Spinal cord (tissue), 10 donors: ENCODE data around the gene MON2. TPM values are rescaled to one million over a fixed set of nuclear protein-coding genes. Genes with fewer than 3 reads are reported as not detected.

Experiments used
- DNase-seq, 6 donors: peaks; one replicate each; pipeline versions ENCODE4 v3.0.0 to v3.0.0-alpha.2; 2013 to 2015; ENCODE audit warnings: low spot score in 6 of 6, low read depth in 4 of 6
- H3K27ac ChIP-seq: one replicate; pipeline ENCODE4 v1.5.1; 2013; ENCODE audit warnings: low read depth, low read length, control low read depth
- H3K27me3 ChIP-seq: one replicate; pipeline ENCODE4 v1.6.1; 2013; ENCODE audit warnings: low read length; ENCODE audit not compliant: control insufficient read depth, insufficient read depth
- H3K36me3 ChIP-seq: one replicate; pipeline ENCODE4 v1.6.1; 2013; ENCODE audit warnings: low read length; ENCODE audit not compliant: control insufficient read depth, insufficient read depth
- H3K4me1 ChIP-seq: one replicate; pipeline ENCODE4 v1.6.1; 2013; ENCODE audit warnings: low read length; ENCODE audit not compliant: control insufficient read depth, insufficient read depth
- H3K4me3 ChIP-seq: one replicate; pipeline ENCODE4 v1.5.1; 2013; ENCODE audit warnings: low read depth, low read length, control low read depth
- H3K9me3 ChIP-seq: one replicate; pipeline ENCODE4 v1.6.1; 2013; ENCODE audit warnings: low read length; ENCODE audit not compliant: control insufficient read depth, insufficient read depth
- WGBS: methylation state at CpG from one replicate; pipeline ENCODE4 v1.1.5; 2013; ENCODE audit warnings: missing lambda C conversion rate; ENCODE audit not compliant: insufficient coverage; 5-methylcytosine and 5-hydroxymethylcytosine counted together
- polyA plus RNA-seq, 2 donors: library from polyadenylated mRNA; unstranded; fragments of 120-200 nt; gene quantifications; one replicate each; pipeline ENCODE4 v1.2.1, GENCODE V29; 2013; ENCODE audit not compliant: insufficient read length in 2 of 2
- total RNA-seq, 2 donors: library from RNA; depleted of rRNA in 1 of 2; stranded (reverse); fragments of 120-200 nt in 1 of 2; fragments of >200 nt in 1 of 2; gene quantifications; one replicate each; pipeline versions ENCODE4 v1.2.3 to v1.2.4, GENCODE V29; 2013 to 2014
- donor health status: healthy.

Gene MON2
- total and polyA plus RNA-seq, 4 donors, result 42.9 to 130 (median 45.8) TPM

DNA sequence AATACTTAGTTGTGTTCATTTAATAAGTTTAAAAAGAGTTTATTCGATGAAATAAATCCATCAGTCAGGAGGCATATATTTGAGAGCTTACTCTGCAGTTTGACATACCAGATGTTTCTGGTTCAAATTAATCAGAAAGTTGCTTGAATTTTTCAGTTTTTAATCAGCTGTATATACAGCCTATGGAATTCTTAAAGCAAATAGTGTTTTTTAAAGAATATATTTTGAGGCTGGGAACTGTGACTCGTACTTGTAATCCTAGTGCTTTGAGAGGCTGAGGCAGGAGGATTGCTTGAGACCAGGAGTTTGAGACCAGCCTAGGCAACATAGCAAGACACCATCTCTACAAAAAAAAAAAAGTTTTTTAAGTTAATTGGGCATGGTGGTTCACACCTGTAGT, 112.1 kb downstream of the MON2 start:
- no peak for DNase-seq
- Histone ChIP-seq H3K36me3 (no peaks in the 10 kb centered on the region), H3K4me3 (no peak overlapping the region), H3K27me3 (no peaks in the 10 kb centered on the region), H3K27ac (no peak overlapping the region), H3K9me3 (no peaks in the 10 kb centered on the region), H3K4me1 (peaks cover 3% of the 10 kb centered on the region)
- WGBS, result no CpG with 5 or more reads among the region's 2 CpGs

DNA sequence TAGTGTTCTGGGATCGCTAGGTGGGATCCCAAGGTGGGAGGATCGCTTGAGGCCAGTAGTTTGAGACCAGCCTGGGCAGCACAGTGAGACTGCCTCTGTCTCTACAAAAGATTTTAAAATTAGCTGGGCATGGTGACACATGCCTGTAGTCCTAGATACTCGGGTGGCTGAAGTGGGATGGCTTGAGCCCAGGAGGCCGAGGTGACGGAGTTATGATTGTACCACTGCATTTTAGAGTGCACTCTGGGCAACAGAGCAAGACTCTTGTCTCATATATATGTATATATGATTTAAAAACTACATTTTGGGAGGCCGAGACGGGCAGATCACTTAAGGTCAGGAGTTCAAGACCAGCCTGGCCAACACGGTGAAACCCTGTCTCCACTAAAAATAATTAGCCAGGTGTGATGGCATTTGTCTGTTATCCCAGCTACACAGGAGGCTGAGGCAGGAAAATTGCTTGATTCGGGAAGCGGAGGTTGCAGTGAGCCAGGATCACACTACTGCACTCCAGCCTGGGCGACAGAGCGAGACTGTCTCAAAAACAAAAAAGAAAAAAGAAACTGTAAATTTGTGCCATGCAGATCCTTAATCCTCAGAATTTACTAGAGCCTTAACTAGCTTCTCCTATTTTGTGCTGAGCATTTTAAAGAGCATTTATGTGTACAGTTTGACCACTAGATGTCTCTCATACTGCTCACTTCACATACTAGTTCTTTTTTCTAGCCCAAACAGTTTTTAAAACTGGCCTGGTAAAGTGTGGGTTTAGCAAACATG, 114.8 kb downstream of the MON2 start:
- no peaks in the 10 kb centered on the region for H3K9me3 ChIP-seq
- DNase-seq, result peak in 4 of 6 donors; percentile 41 to 90 (median 66)
- H3K36me3 ChIP-seq, result no peaks in the 10 kb centered on the region
- H3K27me3 ChIP-seq, result no peaks in the 10 kb centered on the region
- 91% methylated on average over 5 of the region's 12 CpGs for WGBS
- H3K4me1 ChIP-seq, result peaks cover 3% of the 10 kb centered on the region
- H3K4me3 ChIP-seq, result no peak overlapping the region
- H3K27ac ChIP-seq, result no peak overlapping the region

- no peaks in the 10 kb centered on the region for H3K9me3 ChIP-seq
- no peaks in the 10 kb centered on the region for H3K36me3 ChIP-seq
- no CpG with 5 or more reads among the region's 2 CpGs for WGBS
- no peaks in the 10 kb centered on the region for H3K27me3 ChIP-seq
- no peak overlapping the region for H3K4me3 ChIP-seq
- DNase-seq, result no peak
- H3K27ac ChIP-seq, result no peak overlapping the region
- H3K4me1 ChIP-seq, result peaks cover 3% of the 10 kb centered on the region
Observed at GRCh38 chr12:62582065-62582366, 115.4 kb downstream of the MON2 start.

DNA sequence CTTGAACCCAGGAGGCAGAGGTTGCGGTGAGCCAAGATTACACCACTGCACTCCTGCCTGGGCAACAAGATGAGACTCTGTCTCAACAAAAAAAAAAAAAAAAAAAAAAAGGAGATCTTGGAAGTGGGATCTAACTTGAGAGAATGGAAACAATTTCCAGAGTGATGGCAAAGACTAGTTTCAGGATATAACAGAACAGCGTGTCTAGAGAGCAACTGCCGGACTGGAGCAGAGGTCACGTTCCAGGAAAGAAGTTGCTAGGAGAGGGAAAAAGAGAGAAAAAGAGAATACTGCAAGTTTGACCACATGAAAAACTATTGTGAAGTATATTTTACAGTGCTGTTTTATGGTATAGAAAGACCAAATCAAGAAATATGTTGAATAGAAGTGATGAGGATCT, 118.0 kb downstream of the MON2 start:
- Histone ChIP-seq H3K36me3 (peaks cover 2% of the 10 kb centered on the region), H3K4me3 (no peak overlapping the region), H3K4me1 (peaks cover 3% of the 10 kb centered on the region), H3K27ac (no peak overlapping the region), H3K9me3 (no peaks in the 10 kb centered on the region), H3K27me3 (no peaks in the 10 kb centered on the region)
- DNase-seq, result no peak
- 98% methylated on average over 4 of the region's 4 CpGs for WGBS

DNA sequence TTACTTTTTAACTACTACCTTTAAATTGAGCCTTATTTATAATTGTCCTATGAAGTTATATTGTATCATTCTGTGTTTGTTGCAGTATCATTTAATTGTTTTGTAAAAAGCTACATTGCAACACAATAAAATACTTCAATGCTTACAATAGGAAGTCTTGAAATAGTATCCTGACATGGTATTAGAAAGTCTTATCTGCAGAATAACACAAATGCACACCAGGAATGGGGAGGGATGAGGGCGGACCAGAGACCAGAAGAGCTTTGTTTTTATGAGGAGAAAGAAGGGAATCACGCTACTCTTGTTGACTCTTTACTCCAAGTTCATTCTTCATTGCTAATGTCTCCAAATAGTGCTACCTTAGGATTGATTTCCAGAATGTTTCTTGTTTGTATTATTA, 120.2 kb downstream of the MON2 start:
- DNase-seq, result no peak
- no CpG with 5 or more reads among the region's 2 CpGs for WGBS

DNA sequence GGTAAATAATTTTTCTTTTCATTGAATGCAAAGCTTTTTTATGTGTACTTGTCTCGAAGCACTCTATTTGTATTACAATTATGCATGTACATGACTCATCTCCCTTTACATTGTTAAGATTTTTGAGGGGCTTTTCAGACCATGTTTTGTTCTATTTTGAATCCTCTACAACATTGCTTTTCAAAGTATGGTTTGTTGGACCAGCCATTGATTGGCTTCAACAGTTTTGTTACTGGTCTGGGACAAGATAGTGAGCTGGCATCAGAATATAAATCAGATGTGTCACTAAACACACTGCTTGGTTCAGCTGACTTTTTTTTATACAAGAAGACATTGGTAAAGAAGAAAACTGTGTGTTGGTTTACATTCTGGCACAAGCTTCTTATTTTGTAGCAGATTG, 122.3 kb downstream of the MON2 start:
- Histone ChIP-seq H3K4me1 (no peaks in the 10 kb centered on the region), H3K9me3 (no peaks in the 10 kb centered on the region), H3K4me3 (no peak overlapping the region), H3K27ac (no peak overlapping the region), H3K36me3 (peaks cover 6% of the 10 kb centered on the region), H3K27me3 (no peaks in the 10 kb centered on the region)
- no CpG with 5 or more reads among the region's 1 CpG for WGBS
- DNase-seq, result no peak

More for the DNA sequence above, 120.2 kb downstream of the MON2 start:
- peaks cover 6% of the 10 kb centered on the region for H3K36me3 ChIP-seq
- H3K4me1 ChIP-seq, result no peaks in the 10 kb centered on the region
- no peaks in the 10 kb centered on the region for H3K27me3 ChIP-seq
- H3K27ac ChIP-seq, result no peak overlapping the region
- H3K4me3 ChIP-seq, result no peak overlapping the region
- no peaks in the 10 kb centered on the region for H3K9me3 ChIP-seq

GRCh38 chr12:62597253-62597652, 130.6 kb downstream of the MON2 start:
- H3K4me3 ChIP-seq, result no peak overlapping the region
- H3K9me3 ChIP-seq, result no peaks in the 10 kb centered on the region
- no CpG with 5 or more reads among the region's 3 CpGs for WGBS
- H3K36me3 ChIP-seq, result no peaks in the 10 kb centered on the region
- H3K27me3 ChIP-seq, result no peaks in the 10 kb centered on the region
- DNase-seq, result no peak
- no peak overlapping the region for H3K27ac ChIP-seq
- H3K4me1 ChIP-seq, result no peaks in the 10 kb centered on the region

DNA sequence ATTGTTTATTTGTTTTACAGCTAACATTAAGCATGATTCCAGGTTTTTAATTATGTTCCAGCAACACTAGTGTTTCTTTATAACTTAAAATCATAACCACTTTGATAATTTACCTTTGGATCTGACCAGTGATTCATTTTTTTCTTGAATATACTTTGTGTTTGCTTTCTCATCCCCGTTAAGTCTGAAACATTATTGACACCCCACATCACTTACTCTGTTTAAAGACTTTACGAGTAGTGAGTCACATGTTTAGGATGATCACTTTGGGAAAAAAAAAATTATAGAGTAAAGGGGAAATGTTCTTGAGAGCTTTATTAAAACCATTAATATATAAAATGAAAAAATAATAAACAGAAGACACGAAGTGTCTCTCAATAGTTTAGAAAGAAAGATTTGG, 132.2 kb downstream of the MON2 start:
- no peaks in the 10 kb centered on the region for H3K4me1 ChIP-seq
- H3K9me3 ChIP-seq, result no peaks in the 10 kb centered on the region
- H3K27ac ChIP-seq, result no peak overlapping the region
- DNase-seq, result no peak
- H3K36me3 ChIP-seq, result no peaks in the 10 kb centered on the region
- H3K27me3 ChIP-seq, result no peaks in the 10 kb centered on the region
- H3K4me3 ChIP-seq, result no peak overlapping the region
- WGBS, result no CpG with 5 or more reads among the region's 3 CpGs

DNA sequence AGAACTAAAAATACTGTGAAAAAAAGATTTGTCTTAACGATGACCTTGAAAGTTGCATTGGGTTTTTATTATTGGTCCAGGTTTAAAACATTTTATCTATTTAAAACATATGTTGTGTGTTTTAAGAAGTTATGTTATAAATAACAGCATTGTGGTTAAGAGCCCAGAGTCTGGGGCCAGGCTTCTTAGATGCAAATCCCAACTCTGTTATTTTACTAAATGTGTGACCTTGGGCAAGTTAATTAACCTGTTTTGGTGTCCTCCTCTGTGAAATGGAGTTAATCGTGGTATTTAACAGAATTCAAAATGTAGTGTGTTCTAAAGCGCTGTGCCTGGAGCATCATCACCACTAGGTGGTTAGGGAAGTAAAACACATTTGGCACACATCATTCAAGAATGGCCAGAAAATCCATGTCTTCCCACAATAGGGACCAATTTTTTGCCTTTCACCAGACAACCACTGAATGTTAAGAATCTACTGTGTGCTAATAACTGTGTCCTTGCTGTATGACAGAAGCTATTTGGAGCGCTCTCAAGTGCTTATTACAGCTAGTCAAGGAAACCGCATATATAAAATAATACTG, 133.3 kb downstream of the MON2 start:
- no CpG with 5 or more reads among the region's 5 CpGs for WGBS

GRCh38 chr12:62601765-62602164, 135.1 kb downstream of the MON2 start:
- Histone ChIP-seq H3K9me3 (no peaks in the 10 kb centered on the region), H3K4me3 (peak overlapping the region; percentile 98), H3K27ac (peak overlapping the region; percentile 100), H3K27me3 (no peaks in the 10 kb centered on the region), H3K4me1 (peaks cover 3% of the 10 kb centered on the region), H3K36me3 (no peaks in the 10 kb centered on the region)
- no CpG with 5 or more reads among the region's 2 CpGs for WGBS
- no peak for DNase-seq

More for the DNA sequence above, 133.3 kb downstream of the MON2 start:
- no peaks in the 10 kb centered on the region for H3K36me3 ChIP-seq
- no peak overlapping the region for H3K4me3 ChIP-seq
- no peaks in the 10 kb centered on the region for H3K27me3 ChIP-seq
- H3K4me1 ChIP-seq, result no peaks in the 10 kb centered on the region
- DNase-seq, result peak in 1 of 6 donors; percentile 26
- H3K9me3 ChIP-seq, result no peaks in the 10 kb centered on the region
- H3K27ac ChIP-seq, result no peak overlapping the region
